SK-N-SH (cell line): ENCODE results near the gene WDR46. TPM values are rescaled to one million over a fixed set of nuclear protein-coding genes. Genes with fewer than 3 reads are reported as not detected.

Experiments used
- CTCF ChIA-PET: fragments of 300-600, 350-600 bp; formaldehyde crosslinking; extraction: SDS; loops from one replicate; lab custom pipeline; 2021; lab: Yijun Ruan, JAX
- POLR2A ChIA-PET: fragments of 350-600 bp; sonication (Branson Sonifier 250); formaldehyde crosslinking; extraction: SDS; loops from one replicate; lab custom pipeline; 2020; ENCODE audit warnings: antibody characterized with exemption, inconsistent platforms; lab: Yijun Ruan, JAX
- DNase-seq: peaks from one replicate; pipeline ENCODE4 v3.0.0; 2012
- H2AFZ ChIP-seq: fragments of 200-600 bp; sonication (generic); 2 replicates; pipeline ENCODE4 v1.8.1; 2016; ENCODE audit warnings: antibody characterized with exemption, mild to moderate bottlenecking, low read depth
- H3F3A ChIP-seq: fragments of 200-600 bp; sonication (generic); replicated peaks from 2 replicates; pipeline ENCODE3; 2016; ENCODE audit warnings: antibody characterized with exemption, mild to moderate bottlenecking; ENCODE audit not compliant: insufficient read depth
- H3K27ac ChIP-seq, 2 experiments: fragments of 200-500 bp in 1 of 2; fragments of 200-600 bp in 1 of 2; sonication (Bioruptor generic) in 1 of 2; sonication (generic), shearing (Covaris generic) in 1 of 2; 2 replicates each; pipeline versions ENCODE4 v1.5.1 to v1.6.1; 2014 to 2016; ENCODE audit warnings: low read depth in 2 of 2, inconsistent platforms in 1 of 2, low read length in 1 of 2, mild to moderate bottlenecking in 1 of 2, mixed read lengths in 1 of 2
- H3K27me3 ChIP-seq: fragments of 200-600 bp; sonication (generic), shearing (Covaris generic); 2 replicates; pipeline ENCODE4 v1.6.1; 2016; ENCODE audit warnings: mixed run types; ENCODE audit not compliant: insufficient read depth
- H3K36me3 ChIP-seq, 2 experiments: fragments of 200-500 bp in 1 of 2; fragments of 200-600 bp in 1 of 2; sonication (Bioruptor generic) in 1 of 2; sonication (generic) in 1 of 2; replicated peaks in 1 of 2; 2 replicates each; pipeline versions ENCODE3 to v1.5.1; 2014 to 2016; ENCODE audit warnings: low read length in 1 of 2, mild to moderate bottlenecking in 1 of 2; ENCODE audit not compliant: insufficient read depth in 2 of 2, control insufficient read depth in 1 of 2
- H3K4me1 ChIP-seq, 2 experiments: fragments of 200-500 bp in 1 of 2; fragments of 200-600 bp in 1 of 2; sonication (Bioruptor generic) in 1 of 2; sonication (generic), shearing (Covaris generic) in 1 of 2; 2 replicates each; pipeline versions ENCODE4 v1.5.1 to v1.6.1; 2014 to 2016; ENCODE audit warnings: low read depth in 1 of 2, low read length in 1 of 2, mixed run types in 1 of 2; ENCODE audit not compliant: insufficient read depth in 2 of 2, control insufficient read depth in 1 of 2
- H3K4me2 ChIP-seq: fragments of 200-600 bp; sonication (generic), shearing (Covaris generic); 2 replicates; pipeline ENCODE4 v1.6.1; 2017; ENCODE audit warnings: mixed run types
- H3K4me3 ChIP-seq, 2 experiments: fragments of 200-500 bp in 1 of 2; fragments of 200-600 bp in 1 of 2; sonication (Bioruptor generic) in 1 of 2; sonication (generic), shearing (Covaris generic) in 1 of 2; 2 replicates each; pipeline versions ENCODE4 v1.5.1 to v1.8.1; 2014 to 2016; ENCODE audit warnings: low read depth in 2 of 2, inconsistent platforms in 1 of 2, low read length in 1 of 2, mild to moderate bottlenecking in 1 of 2, mixed read lengths in 1 of 2, moderate library complexity in 1 of 2
- H3K79me2 ChIP-seq: fragments of 200-600 bp; sonication (generic); 2 replicates; pipeline ENCODE4 v1.8.1; 2017; ENCODE audit warnings: mild to moderate bottlenecking; ENCODE audit not compliant: insufficient read depth
- H3K9ac ChIP-seq: fragments of 200-600 bp; sonication (generic); 2 replicates; pipeline ENCODE4 v1.6.1; 2017; ENCODE audit warnings: mixed run types
- H3K9me2 ChIP-seq: fragments of 200-600 bp; sonication (generic); 2 replicates; pipeline ENCODE4 v1.6.1; 2017; ENCODE audit warnings: mixed run types
- H3K9me3 ChIP-seq: fragments of 200-600 bp; sonication (generic); 2 replicates; pipeline ENCODE4 v1.6.1; 2017; ENCODE audit warnings: mixed run types, mild to moderate bottlenecking, moderate library complexity
- H4K20me1 ChIP-seq: fragments of 200-600 bp; sonication (generic); 2 replicates; pipeline ENCODE4 v1.6.1; 2017; ENCODE audit warnings: mild to moderate bottlenecking, mixed run types; ENCODE audit not compliant: insufficient read depth
- CHD2 ChIP-seq: fragments of 150-350 bp; IDR thresholded peaks from 2 replicates; pipeline ENCODE4 v1.6.1; 2018; ENCODE audit warnings: low read length; ENCODE audit not compliant: partially characterized antibody
- CTCF ChIP-seq: fragments of 200-600 bp; sonication (generic); IDR thresholded peaks from 2 replicates; pipeline ENCODE4 v1.6.1; 2017; ENCODE audit warnings: antibody characterized with exemption, mild to moderate bottlenecking, moderate library complexity
- FOSL2 ChIP-seq: IDR thresholded peaks from 2 replicates; pipeline ENCODE4 v1.4.0; 2012; ENCODE audit warnings: low read depth, mild to moderate bottlenecking, moderate library complexity, borderline replicate concordance
- FOXM1 ChIP-seq: IDR thresholded peaks from 2 replicates; pipeline ENCODE4 v1.4.0; 2012; ENCODE audit warnings: low read depth, mild to moderate bottlenecking
- GABPA ChIP-seq: IDR thresholded peaks from 2 replicates; pipeline ENCODE4 v1.4.0; 2012; ENCODE audit warnings: low read depth, mild to moderate bottlenecking
- IRF3 ChIP-seq: fragments of 150-350 bp; IDR thresholded peaks from 2 replicates; pipeline ENCODE4 v1.6.1; 2016; ENCODE audit warnings: mild to moderate bottlenecking, low read depth, low read length
- RCOR1 ChIP-seq: fragments of 150-350 bp; IDR thresholded peaks from 2 replicates; pipeline ENCODE4 v1.6.1; 2017; ENCODE audit warnings: antibody characterized with exemption, low read length
- REST ChIP-seq: IDR thresholded peaks from 2 replicates; pipeline ENCODE4 v1.6.1; 2012; ENCODE audit warnings: mild to moderate bottlenecking, low read depth, low read length, moderate library complexity
- RFX5 ChIP-seq: IDR thresholded peaks from 2 replicates; pipeline ENCODE4 v1.6.1; 2012; ENCODE audit warnings: mild to moderate bottlenecking, improper control_type of control experiment, low read length
- SIN3A ChIP-seq: IDR thresholded peaks from 2 replicates; pipeline ENCODE4 v1.6.1; 2012; ENCODE audit warnings: low read depth, mild to moderate bottlenecking, low read length, moderate library complexity, borderline replicate concordance
- TAF1 ChIP-seq: IDR thresholded peaks from 2 replicates; pipeline ENCODE4 v1.6.1; 2012; ENCODE audit warnings: low read depth, mild to moderate bottlenecking, low read length, moderate library complexity, borderline replicate concordance
- WGBS: methylation state at CpG from one replicate; pipeline ENCODE4 v1.1.6; 2017; ENCODE audit warnings: low lambda C conversion rate; 5-methylcytosine and 5-hydroxymethylcytosine counted together
- polyA plus RNA-seq, 3 experiments: library from polyadenylated mRNA; depleted of rRNA; stranded (reverse); fragments of >200 nt; gene quantifications; 2 replicates each; pipeline ENCODE4 v1.2.3, GENCODE V29; 2012

Gene WDR46
- polyA plus RNA-seq, 1 of the 3 experiments (the other 2 are of a cell fraction), result 153 TPM

GRCh38 chr6:33251395-33252012, 37.5 kb downstream of the WDR46 start:
- H3K9ac ChIP-seq, result no peak overlapping the region
- H3K27me3 ChIP-seq, result no peaks in the 10 kb centered on the region
- H3K4me2 ChIP-seq, result no peak overlapping the region
- H2AFZ ChIP-seq, result no peak overlapping the region
- WGBS, result 70% methylated on average over 6 of the region's 6 CpGs
- CTCF ChIA-PET, result interaction anchor here (0.8 to 7.3 kb wide), 5 partner anchors 11 to 280 kb away, joined by 3 to 96 read pairs (median 5); no protein-coding TSS in a partner anchor
- DNase-seq, result no peak
- H3K9me2 ChIP-seq, result no peaks in the 10 kb centered on the region
- peaks cover 41% of the 10 kb centered on the region for H3F3A ChIP-seq
- H4K20me1 ChIP-seq, result no peaks in the 10 kb centered on the region
- no peaks in the 10 kb centered on the region for H3K9me3 ChIP-seq
- no peak for TF ChIP-seq REST
- TF ChIP-seq SIN3A, result no peak
- TF ChIP-seq IRF3, result no peak
- TF ChIP-seq CHD2, result no peak
- H3K79me2 ChIP-seq, result peaks cover 10% of the 10 kb centered on the region; the same call in 1 of the 2 replicates
- peaks cover 21 to 30% of the 10 kb centered on the region in 2 experiments for H3K4me1 ChIP-seq
- POLR2A ChIA-PET, result no interaction called here
- no peak overlapping the region for H3K4me3 ChIP-seq
- H3K36me3 ChIP-seq, result peaks cover 6 to 18% of the 10 kb centered on the region in 2 experiments
- peak overlapping the region in 1 of 2 experiments; percentile 96; a peak in 2 of 4 replicates for H3K27ac ChIP-seq

GRCh38 chr6:33250731-33251130, 38.3 kb downstream of the WDR46 start:
- 0 out of 4 replicates have a peak overlapping the region, but pooled peaks of 1 of the 2 experiments have one; percentile 71 for H3K4me3 ChIP-seq
- ChIA-PET CTCF (interaction anchor here (1.2 to 7.3 kb wide), 5 partner anchors 12 to 279 kb away, joined by 3 to 96 read pairs (median 5); no protein-coding TSS in a partner anchor), POLR2A (interaction anchor here (3.0 kb wide), 1 partner anchor 21 kb away, joined by 14 read pairs; the partner anchor contains the start of genes RPS18 and VPS52)
- DNase-seq, result no peak
- no peaks in the 10 kb centered on the region for H3K9me3 ChIP-seq
- no peak overlapping the region for H2AFZ ChIP-seq
- no peaks in the 10 kb centered on the region for H3K9me2 ChIP-seq
- no peaks in the 10 kb centered on the region for H3K27me3 ChIP-seq
- peak overlapping the region in 1 of 2 experiments; percentile 96; a peak in 2 of 4 replicates for H3K27ac ChIP-seq
- H4K20me1 ChIP-seq, result no peaks in the 10 kb centered on the region
- H3K4me1 ChIP-seq, result peaks cover 21 to 30% of the 10 kb centered on the region in 2 experiments
- peaks cover 41% of the 10 kb centered on the region for H3F3A ChIP-seq
- H3K9ac ChIP-seq, result no peak overlapping the region
- H3K79me2 ChIP-seq, result peaks cover 10% of the 10 kb centered on the region; the same call in 1 of the 2 replicates
- H3K36me3 ChIP-seq, result peaks cover 6 to 16% of the 10 kb centered on the region in 2 experiments
- peak overlapping the region; percentile 97 for H3K4me2 ChIP-seq
- WGBS, result 97% methylated on average over 12 of the region's 13 CpGs
- TF ChIP-seq RCOR1 (no peak), FOXM1 (no peak), CTCF (no peak), IRF3 (no peak), TAF1 (no peak), SIN3A (no peak), FOSL2 (no peak), RFX5 (no peak), GABPA (no peak), REST (no peak)
